Pancreas (tissue), 10 donors: ENCODE measurements around the gene REEP6. TPM values are rescaled to one million over a fixed set of nuclear protein-coding genes. Genes with fewer than 3 reads are reported as not detected.

Source experiments
- ATAC-seq, 4 donors: fragments of 200-7000 bp; cut with Tn5 transposase; one replicate each; pipeline versions ENCODE4 v1.8.0 to v1.9.1; 2020; ENCODE audit warnings: mild to moderate bottlenecking in 4 of 4, moderate library complexity in 4 of 4
- DNase-seq, 6 donors: peaks; one replicate each; pipeline ENCODE4 v3.0.0-alpha.2; 2020
- FAIRE-seq: peaks from 2 replicates; lab custom pipeline; 2012; peaks lifted over from hg19 to GRCh38; lab: Jason Lieb, UNC
- H3K27ac ChIP-seq, 4 donors: fragments of 200-600 bp; sonication (generic); 1 replicate in 3 of 4; 2 replicates in 1 of 4; pipeline versions ENCODE4 v1.5.0 to v1.8.0; 2020
- H3K27me3 ChIP-seq, 4 donors: fragments of 200-600 bp; one replicate each; pipeline ENCODE4 v1.8.0; 2021
- H3K36me3 ChIP-seq, 3 donors: fragments of 200-600 bp; sonication (generic) in 1 of 3; one replicate each; pipeline versions ENCODE4 v1.5.0 to v1.8.0; 2020 to 2021
- H3K4me1 ChIP-seq, 3 donors: fragments of 200-600 bp; one replicate each; pipeline ENCODE4 v1.8.0; 2021
- H3K4me3 ChIP-seq, 4 donors: fragments of 200-600 bp; sonication (generic) in 2 of 4; one replicate each; pipeline versions ENCODE4 v1.5.0 to v1.8.0; 2020 to 2021
- H3K9me3 ChIP-seq, 4 donors: fragments of 200-600 bp; one replicate each; pipeline ENCODE4 v1.8.0; 2021
- WGBS, 2 donors: extraction: QIAGEN DNeasy Blood & Tissue Kit; methylation state at CpG; one replicate each; pipeline ENCODE4 v1.1.7; 2013; 5-methylcytosine and 5-hydroxymethylcytosine counted together
- intact Hi-C, 3 donors: fragments of 100-400 bp; cut with DNase I; formaldehyde crosslinking; loops; one replicate each; pipeline versions ENCODE4 v1.11.1 to v1.14.2; 2022
- polyA plus RNA-seq, 2 donors: library from polyadenylated mRNA; stranded (reverse); fragments of 200-250 nt; gene quantifications; one replicate each; pipeline ENCODE4 v1.2.3, GENCODE V29; 2013
- total RNA-seq, 6 donors: library from RNA; stranded (reverse); fragmentation: NEBNext Ultra II Directional in 4 of 6; extraction: Animal tissue kit (Norgen Biotek cat#: 25700) in 4 of 6; gene quantifications; one replicate each; pipeline versions ENCODE4 v1.2.1 to v1.2.4, GENCODE V29; 2021 to 2023
- TF ChIP-seq, protein P1 (sequence below), 4 donors: fragments of 200-600 bp; sonication (generic) in 3 of 4; IDR thresholded peaks; one replicate each; pipeline versions ENCODE4 v1.5.0 to v1.8.0; 2021; ENCODE audit warnings: antibody characterized with exemption in 4 of 4
- donor health status: healthy with polysubstance abuse.
- donor health status: DM: no; HTN: no; CAD: no; lungs with moderate emphysema.
- donor health status: DM: no; HTN: no; CAD: no.
- donor health status: control.
- donor health status: control.
- donor health status: Bipolar disorder and iron deficiency.
- donor health status: DM: yes; HTN: yes; CAD: no.
- donor health status: DM: no; HTN: no; CAD: no.
- donor health status: DM: no; HTN: no; CAD: no.
- donor health status: DM: yes; HTN: yes; CAD: no.

Gene REEP6
- total and polyA plus RNA-seq, 8 donors: 12.6 to 24.1 (median 16.9) TPM

DNA sequence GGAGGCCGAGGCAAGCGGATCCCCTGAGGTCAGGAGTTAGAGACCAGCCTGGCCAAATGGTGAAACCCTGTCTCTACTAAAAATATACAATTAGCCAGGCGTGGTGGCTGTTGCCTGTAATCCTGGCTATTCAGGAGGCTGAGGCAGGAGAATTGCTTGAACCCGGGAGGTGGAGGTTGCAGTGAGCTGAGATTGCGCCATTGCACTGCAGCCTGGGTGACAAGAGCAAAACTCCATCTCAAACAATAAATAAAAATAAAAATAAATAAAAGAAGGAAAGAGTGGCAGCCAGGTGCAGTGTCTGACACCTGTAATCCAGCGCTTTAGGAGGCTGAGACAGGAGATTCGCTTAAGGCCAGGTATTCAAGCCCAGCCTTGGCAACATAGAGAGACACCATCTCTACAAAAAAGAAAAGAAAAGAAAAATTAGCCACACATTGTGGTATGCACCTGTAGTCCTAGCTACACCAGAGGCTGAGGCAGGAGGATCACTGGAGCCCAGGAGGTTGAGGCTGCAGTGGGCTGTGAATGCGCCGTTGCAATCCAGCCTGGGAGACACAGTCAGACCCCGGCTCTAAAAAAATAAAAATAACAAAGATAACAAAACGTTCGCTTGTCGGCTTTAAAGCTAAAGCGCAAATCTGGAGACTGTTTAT, 11.6 kb downstream of the REEP6 start:
- intact Hi-C loops: no loop called here
- Histone ChIP-seq H3K9me3 (no peaks in the 10 kb centered on the region), H3K4me3 (no peak overlapping the region), H3K27ac (no peak overlapping the region), H3K27me3 (no peaks in the 10 kb centered on the region), H3K36me3 (no peaks in the 10 kb centered on the region), H3K4me1 (peaks cover 0 to 11% (median 0%) of the 10 kb centered on the region in 3 donors)
- DNase-seq (no peak), FAIRE-seq (no peak), ATAC-seq (no peak)
- TF ChIP-seq, protein P1, sequence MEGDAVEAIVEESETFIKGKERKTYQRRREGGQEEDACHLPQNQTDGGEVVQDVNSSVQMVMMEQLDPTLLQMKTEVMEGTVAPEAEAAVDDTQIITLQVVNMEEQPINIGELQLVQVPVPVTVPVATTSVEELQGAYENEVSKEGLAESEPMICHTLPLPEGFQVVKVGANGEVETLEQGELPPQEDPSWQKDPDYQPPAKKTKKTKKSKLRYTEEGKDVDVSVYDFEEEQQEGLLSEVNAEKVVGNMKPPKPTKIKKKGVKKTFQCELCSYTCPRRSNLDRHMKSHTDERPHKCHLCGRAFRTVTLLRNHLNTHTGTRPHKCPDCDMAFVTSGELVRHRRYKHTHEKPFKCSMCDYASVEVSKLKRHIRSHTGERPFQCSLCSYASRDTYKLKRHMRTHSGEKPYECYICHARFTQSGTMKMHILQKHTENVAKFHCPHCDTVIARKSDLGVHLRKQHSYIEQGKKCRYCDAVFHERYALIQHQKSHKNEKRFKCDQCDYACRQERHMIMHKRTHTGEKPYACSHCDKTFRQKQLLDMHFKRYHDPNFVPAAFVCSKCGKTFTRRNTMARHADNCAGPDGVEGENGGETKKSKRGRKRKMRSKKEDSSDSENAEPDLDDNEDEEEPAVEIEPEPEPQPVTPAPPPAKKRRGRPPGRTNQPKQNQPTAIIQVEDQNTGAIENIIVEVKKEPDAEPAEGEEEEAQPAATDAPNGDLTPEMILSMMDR (IDR thresholded peaks at IDR 0.05): no peak
- WGBS, 2 donors: 73 to 78% methylated on average over 14 of the region's 14 CpGs

DNA sequence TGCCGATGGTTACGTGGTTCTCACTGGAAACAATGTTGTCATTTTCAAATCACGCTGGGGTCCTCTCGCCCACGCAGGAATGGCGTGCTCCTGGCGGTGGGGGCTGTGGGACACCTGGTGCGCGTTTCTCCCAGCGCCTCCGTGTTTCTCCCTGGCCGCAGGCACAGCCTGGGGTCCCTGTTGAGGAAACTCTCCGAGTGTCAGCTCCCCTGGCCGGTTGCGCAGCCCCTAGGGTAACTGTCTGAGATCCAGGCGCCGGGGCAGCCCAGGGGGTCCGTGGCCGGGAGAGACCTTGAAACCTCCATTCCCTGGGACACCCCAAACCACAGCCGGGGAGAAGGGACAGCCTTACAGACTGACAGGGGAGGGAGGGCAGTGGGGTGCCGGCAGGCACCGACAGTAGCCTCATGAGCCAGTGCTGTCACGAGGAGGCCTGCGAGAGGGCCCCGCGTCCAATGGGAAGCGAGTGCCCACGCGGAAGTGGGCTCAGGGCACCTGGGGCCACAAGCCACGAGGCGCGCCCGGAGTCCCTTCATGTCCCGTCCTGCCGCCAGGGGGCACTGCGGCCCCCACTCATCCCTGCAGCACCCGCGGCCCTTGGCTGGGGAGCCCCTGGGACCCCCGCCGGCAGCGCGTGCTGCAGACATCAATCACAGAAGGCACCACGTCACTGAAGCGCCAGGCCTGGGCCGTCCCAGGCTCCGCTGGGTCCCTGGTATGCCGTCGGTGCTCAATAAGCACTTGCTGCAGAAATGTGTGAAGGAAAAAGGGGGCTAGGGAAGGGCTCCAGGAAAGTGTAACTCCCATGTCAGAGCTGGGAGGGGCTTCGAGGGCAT, 12.3 kb downstream of the REEP6 start:
- ATAC-seq: peak in 3 of 4 donors; percentile 9 to 14 (median 11)

DNA sequence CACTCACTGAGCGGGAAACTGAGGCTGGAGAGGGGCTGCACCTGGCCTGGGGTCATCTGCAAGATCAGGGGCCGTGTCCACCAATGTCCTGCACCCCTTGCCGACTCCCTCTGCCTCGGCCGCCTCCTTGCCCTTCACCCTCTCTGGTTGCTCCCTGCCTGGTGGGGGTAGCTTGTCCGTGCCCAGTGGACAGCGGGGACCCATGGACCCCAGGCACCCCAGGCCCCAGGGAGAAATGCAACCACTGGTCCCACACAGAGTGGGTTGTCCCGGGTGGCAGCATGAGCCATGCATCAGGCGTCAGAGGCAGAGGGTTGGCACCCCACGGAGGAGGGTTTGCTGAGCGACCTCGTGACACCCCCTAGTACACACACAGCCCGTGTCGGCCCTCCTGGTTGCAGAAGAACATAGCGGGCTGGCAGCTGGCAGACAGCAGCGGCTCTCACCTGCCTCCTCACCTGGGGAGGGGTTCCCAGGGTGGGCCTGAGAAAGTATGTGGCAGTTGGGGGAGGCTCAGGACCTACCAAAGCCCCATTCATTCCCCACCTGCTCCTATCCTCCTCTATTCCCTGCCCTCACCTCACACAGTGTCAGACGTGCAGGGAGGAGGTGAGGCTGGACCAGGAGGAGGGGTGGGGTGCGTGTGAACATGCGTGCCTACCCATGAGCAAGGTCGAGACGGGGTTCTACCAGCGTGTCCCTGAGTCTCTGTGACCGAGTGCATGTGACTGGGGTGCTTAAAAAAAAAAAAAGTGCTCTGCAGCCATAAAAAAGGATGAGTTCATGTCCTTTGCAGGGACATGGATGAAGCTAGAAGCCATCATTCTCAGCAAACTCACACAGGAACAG, 13.2 kb downstream of the REEP6 start:
- intact Hi-C loops: no loop called here
- TF ChIP-seq, protein P1 (IDR thresholded peaks at IDR 0.05): no peak
- H3K27ac ChIP-seq: no peak overlapping the region
- ATAC-seq (no peak), DNase-seq (peak in 1 of 6 donors; percentile 59), FAIRE-seq (no peak)
- peaks cover 0 to 11% (median 0%) of the 10 kb centered on the region in 3 donors for H3K4me1 ChIP-seq
- 40 to 43% methylated on average over 20 to 23 of the region's 23 CpGs for WGBS, 2 donors
- no peaks in the 10 kb centered on the region for H3K27me3 ChIP-seq
- no peaks in the 10 kb centered on the region for H3K36me3 ChIP-seq
- no peak overlapping the region for H3K4me3 ChIP-seq
- no peaks in the 10 kb centered on the region for H3K9me3 ChIP-seq

More for the DNA sequence above, 12.3 kb downstream of the REEP6 start:
- Histone ChIP-seq H3K4me1 (peaks cover 0 to 11% (median 0%) of the 10 kb centered on the region in 3 donors), H3K27ac (no peak overlapping the region), H3K36me3 (no peaks in the 10 kb centered on the region), H3K27me3 (no peaks in the 10 kb centered on the region), H3K4me3 (no peak overlapping the region), H3K9me3 (no peaks in the 10 kb centered on the region)
- intact Hi-C loops: no loop called here
- DNase-seq (peak in 5 of 6 donors; percentile 24 to 84 (median 65)), FAIRE-seq (no peak)
- TF ChIP-seq, protein P1 (IDR thresholded peaks at IDR 0.05): peak; percentile 76 to 82 (median 78)
- WGBS, 2 donors: 19 to 23% methylated on average over 42 to 49 of the region's 49 CpGs

DNA sequence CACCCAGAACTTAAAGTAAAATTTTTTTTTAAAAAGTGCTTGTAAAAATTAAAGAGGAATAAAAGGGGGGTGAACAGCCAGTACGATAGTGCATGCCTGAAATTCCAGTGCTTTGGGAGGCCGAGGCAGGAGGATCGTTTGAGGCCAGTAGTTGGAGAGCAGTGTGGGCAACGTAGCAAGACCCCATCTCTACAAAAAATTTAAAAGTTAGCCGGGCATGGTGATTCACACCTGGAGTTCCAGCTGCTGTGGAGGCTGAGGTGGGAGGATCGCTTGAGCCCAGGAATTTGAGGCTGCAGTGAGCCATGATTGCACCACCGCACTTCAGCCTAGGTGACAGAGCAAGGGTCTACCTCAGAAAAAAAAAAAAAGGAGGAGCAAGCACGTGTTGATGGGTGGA, 14.0 kb downstream of the REEP6 start:
- Histone ChIP-seq H3K36me3 (no peaks in the 10 kb centered on the region), H3K4me3 (no peak overlapping the region), H3K27ac (no peak overlapping the region), H3K9me3 (no peaks in the 10 kb centered on the region), H3K4me1 (peaks cover 0 to 11% (median 0%) of the 10 kb centered on the region in 3 donors), H3K27me3 (no peaks in the 10 kb centered on the region)
- ATAC-seq: no peak
- intact Hi-C loops: no loop called here
- TF ChIP-seq, protein P1 (IDR thresholded peaks at IDR 0.05): no peak
- no peak for FAIRE-seq
- DNase-seq: no peak
- WGBS, 2 donors: 62 to 75% methylated on average over 8 of the region's 8 CpGs
